GM18861 (cell line): Measurements from ENCODE around the gene MSH5.
"Not testable (repeated sequence)": the region's sequence is repeated elsewhere in the genome, so short reads cannot be mapped to it uniquely, and the experiment has no call there.

Experiments used
- ATAC-seq: cut with Tn5 transposase; IDR thresholded peaks from one replicate; pipeline ENCODE4 v1.9.1; 2021; ENCODE audit not compliant: unreplicated experiment

Gene MSH5

GRCh38 chr6:31739639-31740396 lies at the start of gene MSH5:
Gene MSH5, plus strand, starts transcription at chr6:31740005. Its CDS starts 462 bp downstream, at chr6:31740467.
- ATAC-seq: peak; percentile 55

- no peak for ATAC-seq
Observed at GRCh38 chr6:31690231-31691077, 49.4 kb upstream of the MSH5 start.

- ATAC-seq: no peak
Observed at GRCh38 chr6:31691078-31691463, 48.7 kb upstream of the MSH5 start.

DNA sequence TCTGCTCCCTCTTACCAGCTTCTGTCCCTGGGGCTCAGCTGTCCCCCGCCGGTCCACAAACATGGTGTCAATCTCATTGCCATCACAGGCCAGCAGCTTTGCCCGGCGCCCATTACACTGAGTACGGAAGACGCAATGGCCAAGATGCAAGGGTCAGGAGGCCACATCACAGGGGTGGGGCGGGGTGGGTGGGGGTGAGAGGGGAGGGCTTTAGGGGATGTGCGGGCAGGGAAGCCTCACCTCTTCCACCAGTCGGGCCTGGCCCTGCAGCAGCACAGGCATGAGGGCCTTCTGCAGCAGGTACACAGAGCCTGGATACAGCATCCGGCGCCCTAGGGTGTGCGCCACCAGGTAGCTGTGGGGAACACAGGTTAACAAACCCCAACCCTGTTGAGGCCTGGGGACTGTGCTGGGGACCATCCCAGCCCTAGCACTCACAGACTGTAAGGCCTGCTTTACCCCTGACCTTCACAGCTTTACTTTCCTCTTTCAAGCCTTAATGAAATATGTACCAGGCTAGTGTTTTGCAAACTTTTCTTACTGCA lies 48.2 kb upstream of the MSH5 start:
- no peak for ATAC-seq

- no peak for ATAC-seq
Observed at GRCh38 chr6:31692353-31692752, 47.5 kb upstream of the MSH5 start.

- ATAC-seq: no peak
Observed at GRCh38 chr6:31692886-31693285, 46.9 kb upstream of the MSH5 start.

DNA sequence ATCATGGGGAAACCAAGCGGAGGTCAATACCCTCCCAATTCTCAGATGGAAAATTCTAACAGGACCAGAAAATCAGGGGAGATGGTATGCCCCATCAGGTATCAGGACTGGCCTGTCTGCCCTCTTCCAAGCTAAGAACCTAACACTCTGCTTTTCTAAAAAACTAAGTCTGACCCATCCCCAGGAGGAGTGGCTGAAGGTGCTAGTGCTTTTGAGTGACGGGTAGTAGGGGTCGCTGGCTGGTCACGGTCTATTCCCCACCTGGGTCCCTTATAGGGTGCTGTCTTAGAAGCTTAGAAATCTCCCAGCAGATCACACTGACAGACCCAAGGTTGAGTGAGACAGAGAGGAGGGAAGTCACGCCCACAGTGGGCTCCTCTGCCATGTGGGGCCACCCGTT lies 46.3 kb upstream of the MSH5 start:
- ATAC-seq: no peak

DNA sequence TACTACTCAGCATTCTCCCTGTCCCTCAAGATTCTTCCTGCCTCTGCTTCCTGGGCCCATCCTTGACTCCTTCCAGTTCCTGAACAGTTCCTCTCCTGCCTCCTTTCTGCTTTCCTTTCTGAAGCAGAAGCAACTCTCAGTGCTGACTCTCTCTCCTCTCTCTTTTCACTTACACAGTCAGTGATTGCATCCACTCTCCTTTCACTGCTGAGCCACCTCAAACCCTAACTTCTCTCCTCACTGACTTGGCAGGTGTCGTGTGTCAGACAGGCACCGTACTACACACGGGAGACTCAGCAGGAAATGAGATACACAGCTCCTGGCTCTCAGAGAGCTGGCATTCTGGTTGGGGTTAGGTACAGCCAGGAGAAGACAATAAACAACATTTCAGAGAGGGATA lies 42.2 kb upstream of the MSH5 start:
- no peak for ATAC-seq

- no peak for ATAC-seq
Observed at GRCh38 chr6:31700740-31701401, 38.9 kb upstream of the MSH5 start.

GRCh38 chr6:31701666-31702404 lies 38.0 kb upstream of the MSH5 start:
- ATAC-seq: no peak

DNA sequence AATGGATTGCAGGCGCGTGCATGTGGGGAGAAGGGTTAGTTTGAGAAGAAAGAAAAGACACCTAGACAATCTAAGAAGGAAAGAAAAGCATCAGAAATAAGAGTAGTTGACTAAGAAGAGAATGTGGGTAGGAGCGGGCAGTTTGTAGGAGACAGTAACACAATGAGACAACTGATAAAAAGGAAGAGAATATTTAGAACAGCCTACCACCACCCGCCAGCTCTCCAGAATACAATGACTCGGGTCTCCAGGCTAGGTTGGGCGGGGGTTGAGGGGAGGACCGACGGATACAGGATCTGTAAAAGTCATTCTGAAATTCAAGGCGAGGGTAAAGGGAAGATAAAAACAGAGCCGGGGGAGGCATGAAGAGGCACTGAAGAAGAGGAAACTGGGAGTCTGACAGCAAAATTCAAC lies 37.4 kb upstream of the MSH5 start:
- no peak for ATAC-seq

DNA sequence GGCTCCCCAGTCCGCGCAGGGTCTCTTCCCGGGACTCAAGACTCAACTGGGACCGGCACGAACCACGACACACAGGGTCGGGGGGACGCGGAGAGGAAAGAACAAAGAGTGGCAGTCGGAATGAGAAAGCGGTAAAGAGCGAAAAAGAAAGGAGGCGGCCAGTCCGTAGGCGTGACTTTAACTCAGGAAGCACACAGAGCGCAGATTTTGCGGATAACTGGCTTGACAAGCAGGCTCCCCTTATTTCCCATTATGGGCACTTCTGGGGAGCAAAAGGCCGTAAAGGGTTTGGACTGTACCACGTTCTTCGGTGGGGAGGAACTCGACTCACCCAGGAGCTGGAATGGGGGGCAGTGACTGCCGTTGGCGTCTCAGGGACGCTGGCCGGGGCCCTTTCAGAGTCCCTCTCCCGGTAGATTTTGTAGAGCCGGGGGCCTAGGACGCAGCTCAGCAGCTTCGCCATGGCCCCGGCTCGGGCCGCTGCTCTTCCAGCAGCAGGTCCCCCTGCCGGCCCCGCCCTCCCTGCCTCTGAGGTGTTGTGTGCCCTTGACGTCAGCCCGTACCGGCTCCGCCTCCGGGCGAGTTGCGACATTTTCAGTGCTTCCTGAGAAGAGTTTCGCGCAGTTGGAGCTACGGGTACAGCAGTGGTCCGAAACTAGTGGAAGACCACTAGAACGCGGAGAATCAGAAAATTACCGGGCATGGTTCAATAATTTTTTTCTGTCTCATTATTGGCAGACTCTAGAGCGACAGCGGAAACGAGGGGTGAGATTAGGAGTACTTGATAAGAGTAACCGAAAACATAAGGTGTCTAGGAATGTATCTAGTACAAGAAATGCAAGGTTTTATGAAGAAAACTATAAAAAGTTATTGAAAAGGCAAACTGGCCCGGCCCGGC lies 36.7 kb upstream of the MSH5 start, which contains the start of gene ABHD16A:
Gene ABHD16A, minus strand, starts transcription at position 506 of the 898 bp plus-strand sequence. Its CDS starts 43 bp downstream, at position 463.
- peak; percentile 84 for ATAC-seq

DNA sequence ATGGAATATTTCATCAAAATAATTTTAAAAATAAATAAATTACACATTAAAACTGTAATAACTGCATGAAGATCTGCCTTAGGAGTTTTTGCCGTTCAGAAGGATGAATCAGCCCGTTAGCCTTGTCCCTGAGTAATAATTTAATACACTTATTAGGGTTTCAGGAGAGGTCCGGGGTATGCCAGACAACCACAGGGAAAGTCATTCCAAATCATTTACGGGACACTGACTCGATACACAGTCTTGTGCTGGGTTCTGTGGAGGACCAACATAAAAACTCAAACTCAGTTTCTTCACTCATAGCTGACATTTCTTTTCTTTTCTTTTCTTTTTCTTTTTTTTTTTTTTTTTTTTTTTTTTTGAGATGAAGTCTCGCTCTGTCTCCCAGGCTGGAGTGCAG lies 33.9 kb upstream of the MSH5 start:
- ATAC-seq: no peak

DNA sequence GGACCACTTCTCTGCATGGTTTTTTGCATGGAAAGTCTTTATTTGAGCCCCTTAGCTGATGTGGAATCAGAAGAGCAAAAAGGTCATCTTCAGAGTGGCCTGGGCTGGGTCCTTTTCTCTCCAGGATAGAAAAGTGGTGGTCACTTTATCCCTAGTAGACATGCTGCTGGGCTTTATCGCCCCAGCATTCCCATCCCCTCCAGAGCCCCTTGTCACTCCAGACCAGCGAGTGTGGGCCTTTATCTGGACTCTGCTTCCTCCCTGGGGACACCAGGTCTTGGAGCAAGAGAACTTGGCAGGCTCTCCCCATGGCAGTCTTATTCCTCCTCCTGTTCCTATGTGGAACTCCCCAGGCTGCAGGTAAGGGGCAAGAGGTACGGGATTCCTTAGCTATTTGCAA lies 33.2 kb upstream of the MSH5 start, which contains the start of gene LY6G6F:
Gene LY6G6F, plus strand, starts transcription at position 268 of the 400 bp plus-strand sequence. Its CDS starts 41 bp downstream, at position 309.
- ATAC-seq: no peak

- ATAC-seq: no peak
Observed at GRCh38 chr6:31707701-31708100, 32.1 kb upstream of the MSH5 start.

DNA sequence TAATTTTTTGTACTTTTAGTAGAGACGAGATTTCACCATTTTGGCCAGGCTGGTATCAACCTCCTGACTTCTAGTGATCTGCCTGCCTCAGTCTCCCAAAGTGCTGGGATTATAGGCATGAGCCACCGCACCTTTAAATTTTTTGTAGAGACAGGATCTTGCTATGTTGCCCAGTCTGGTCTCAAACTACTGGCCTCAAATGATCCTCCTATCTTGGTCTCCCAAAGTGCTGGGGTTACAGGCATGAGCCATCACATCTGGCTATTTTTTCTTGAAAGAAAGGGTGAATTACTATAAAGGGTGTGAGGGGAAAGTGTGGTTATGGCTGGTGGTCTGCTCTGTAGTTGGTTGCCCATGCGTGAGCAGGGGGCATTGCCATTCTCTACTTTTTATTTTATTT lies 31.6 kb upstream of the MSH5 start:
- ATAC-seq: no peak

- ATAC-seq: not testable (repeated sequence)
Observed at GRCh38 chr6:31709157-31709556, 30.6 kb upstream of the MSH5 start.

- no peak for ATAC-seq
Observed at GRCh38 chr6:31710523-31711219, 29.1 kb upstream of the MSH5 start.

DNA sequence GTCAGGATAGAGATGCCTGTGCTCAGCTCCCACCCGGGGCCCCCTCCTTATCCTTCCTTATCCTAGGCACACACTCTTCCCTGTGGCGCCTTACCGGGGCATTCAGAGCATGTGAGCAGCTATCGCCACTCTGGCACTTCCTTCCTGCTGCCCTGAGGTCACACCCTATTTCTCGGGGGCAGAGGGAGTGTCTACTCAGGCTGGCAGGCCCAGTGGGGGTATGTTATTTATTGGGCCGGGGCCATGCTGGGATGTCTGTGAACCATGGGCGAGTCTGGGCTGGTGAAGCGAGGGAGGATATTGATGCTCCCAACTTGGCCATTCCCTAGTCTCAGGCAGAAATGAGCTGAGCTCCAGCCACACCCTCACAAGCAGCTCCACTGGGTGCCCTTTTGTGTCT lies 28.6 kb upstream of the MSH5 start:
- ATAC-seq: no peak
